OCI-LY3 (cell line): ENCODE data around the gene ZNF506.
A peak's percentile ranks its signal among the peaks of the same experiment; 100 is the strongest.

Experiments
- EZH2phosphoT487 ChIP-seq: fragments of 200-600 bp; shearing (Covaris generic); IDR thresholded peaks from 2 replicates; pipeline ENCODE4 v1.6.1; 2018; ENCODE audit warnings: antibody characterized with exemption, mixed run types, low read depth
- TF ChIP-seq, protein P1 (sequence below): fragments of 200-600, 300-600 bp; sonication (generic); IDR thresholded peaks from 2 replicates; pipeline ENCODE4 v1.5.1; 2014; ENCODE audit warnings: antibody characterized with exemption, low read length, low read depth

GRCh38 chr19:19823916-19824315 lies 2.4 kb upstream of the ZNF506 start:
- TF ChIP-seq EZH2phosphoT487: peak; percentile 72; the same call in 1 of the 2 replicates
- TF ChIP-seq, protein P1, sequence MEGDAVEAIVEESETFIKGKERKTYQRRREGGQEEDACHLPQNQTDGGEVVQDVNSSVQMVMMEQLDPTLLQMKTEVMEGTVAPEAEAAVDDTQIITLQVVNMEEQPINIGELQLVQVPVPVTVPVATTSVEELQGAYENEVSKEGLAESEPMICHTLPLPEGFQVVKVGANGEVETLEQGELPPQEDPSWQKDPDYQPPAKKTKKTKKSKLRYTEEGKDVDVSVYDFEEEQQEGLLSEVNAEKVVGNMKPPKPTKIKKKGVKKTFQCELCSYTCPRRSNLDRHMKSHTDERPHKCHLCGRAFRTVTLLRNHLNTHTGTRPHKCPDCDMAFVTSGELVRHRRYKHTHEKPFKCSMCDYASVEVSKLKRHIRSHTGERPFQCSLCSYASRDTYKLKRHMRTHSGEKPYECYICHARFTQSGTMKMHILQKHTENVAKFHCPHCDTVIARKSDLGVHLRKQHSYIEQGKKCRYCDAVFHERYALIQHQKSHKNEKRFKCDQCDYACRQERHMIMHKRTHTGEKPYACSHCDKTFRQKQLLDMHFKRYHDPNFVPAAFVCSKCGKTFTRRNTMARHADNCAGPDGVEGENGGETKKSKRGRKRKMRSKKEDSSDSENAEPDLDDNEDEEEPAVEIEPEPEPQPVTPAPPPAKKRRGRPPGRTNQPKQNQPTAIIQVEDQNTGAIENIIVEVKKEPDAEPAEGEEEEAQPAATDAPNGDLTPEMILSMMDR: no peak
